Activated T-cell treated with anti-CD3 and anti-CD28 coated beads for 1 hour (primary cell): ENCODE data around the gene PHKB.

ENCODE experiments used
- DNase-seq: peaks from one replicate; pipeline ENCODE4 v3.0.0-alpha.2; 2020; ENCODE audit warnings: low read depth

Gene PHKB

GRCh38 chr16:47693226-47693625 lies 232.1 kb downstream of the PHKB start:
- DNase-seq: no peak

GRCh38 chr16:47694543-47694942 lies 233.4 kb downstream of the PHKB start:
- no peak for DNase-seq

GRCh38 chr16:47695756-47696155 lies 234.6 kb downstream of the PHKB start:
- no peak for DNase-seq

GRCh38 chr16:47697826-47698225 lies 236.7 kb downstream of the PHKB start:
- DNase-seq: no peak

GRCh38 chr16:47699106-47699505 lies 238.0 kb downstream of the PHKB start:
- no peak for DNase-seq

- DNase-seq: no peak
Observed at GRCh38 chr16:47700857-47701587, 239.9 kb downstream of the PHKB start.

- DNase-seq: no peak
Observed at GRCh38 chr16:47705266-47705665, 244.1 kb downstream of the PHKB start.

- no peak for DNase-seq
Observed at GRCh38 chr16:47711809-47712208, 250.7 kb downstream of the PHKB start.

GRCh38 chr16:47712276-47713224 lies 251.4 kb downstream of the PHKB start:
- DNase-seq: no peak

GRCh38 chr16:47713225-47713595 lies 252.1 kb downstream of the PHKB start:
- DNase-seq: no peak

GRCh38 chr16:47715442-47716083 lies 254.4 kb downstream of the PHKB start:
- DNase-seq: no peak

GRCh38 chr16:47716571-47716970 lies 255.4 kb downstream of the PHKB start:
- DNase-seq: no peak

- no peak for DNase-seq
Observed at GRCh38 chr16:47719713-47720112, 258.6 kb downstream of the PHKB start.

- DNase-seq: no peak
Observed at GRCh38 chr16:47721006-47721637, 260.0 kb downstream of the PHKB start.

- DNase-seq: no peak
Observed at GRCh38 chr16:47722046-47722445, 260.9 kb downstream of the PHKB start.

GRCh38 chr16:47724115-47724785 lies 263.1 kb downstream of the PHKB start:
- no peak for DNase-seq

- DNase-seq: no peak
Observed at GRCh38 chr16:47725188-47725695, 264.1 kb downstream of the PHKB start.

GRCh38 chr16:47726031-47726675 lies 265.0 kb downstream of the PHKB start:
- DNase-seq: no peak

GRCh38 chr16:47727131-47727530 lies 266.0 kb downstream of the PHKB start:
- no peak for DNase-seq

- no peak for DNase-seq
Observed at GRCh38 chr16:47728205-47728604, 267.1 kb downstream of the PHKB start.

GRCh38 chr16:47729701-47730100 lies 268.6 kb downstream of the PHKB start:
- no peak for DNase-seq
